Activated CD8-positive, alpha-beta T cell treated with anti-CD3 and anti-CD28 coated beads, Interleukin-2, amount 10 ng/mL, durations not matched to agents 7 days and 5 days (primary cell): ENCODE measurements around the gene AP1B1. TPM values are rescaled to one million over a fixed set of nuclear protein-coding genes. Genes with fewer than 3 reads are reported as not detected.
A peak's percentile ranks its signal among the peaks of the same experiment; 100 is the strongest.

ENCODE experiments used
- ATAC-seq: fragments of 150-1000 bp; cut with Tn5 transposase; one replicate; pipeline ENCODE4 v1.10.0; 2021; ENCODE audit warnings: moderate library complexity
- CTCF ChIA-PET: fragments of 350-600 bp; sonication (Branson Sonifier 250); formaldehyde crosslinking; loops from one replicate; lab custom pipeline; 2021; ENCODE audit warnings: antibody characterized with exemption; lab: Charles Lee
- POLR2A ChIA-PET: fragments of 350-600 bp; sonication (Branson Sonifier 250); formaldehyde crosslinking; loops from one replicate; lab custom pipeline; 2021; ENCODE audit warnings: antibody characterized with exemption; lab: Charles Lee
- DNase-seq: peaks from one replicate; pipeline ENCODE4 v3.0.0-alpha.2; 2020
- H3K27ac Mint-ChIP-seq: one replicate; pipeline ENCODE4 v1.8.0; 2021; ENCODE audit warnings: mild to moderate bottlenecking, mixed read lengths
- H3K27me3 Mint-ChIP-seq: one replicate; pipeline ENCODE4 v1.8.0; 2021; ENCODE audit warnings: low read depth, mixed read lengths
- H3K36me3 Mint-ChIP-seq: one replicate; pipeline ENCODE4 v1.8.0; 2021; ENCODE audit warnings: low read depth, mixed read lengths
- H3K4me1 Mint-ChIP-seq: one replicate; pipeline ENCODE4 v1.8.0; 2021; ENCODE audit warnings: low read depth, mixed read lengths
- H3K4me3 Mint-ChIP-seq: one replicate; pipeline ENCODE4 v1.8.0; 2021; ENCODE audit warnings: mild to moderate bottlenecking, mixed read lengths
- H3K9me3 Mint-ChIP-seq: one replicate; pipeline ENCODE4 v1.8.0; 2022; ENCODE audit warnings: mixed read lengths; ENCODE audit not compliant: insufficient read depth
- total RNA-seq, 2 experiments: library from RNA; stranded (reverse); gene quantifications; one replicate each; pipeline ENCODE4 v1.2.3, GENCODE V29; 2021

The AP1B1 gene
- total RNA-seq, 2 experiments from 2014 or later = 77.7 to 84.7 TPM

DNA sequence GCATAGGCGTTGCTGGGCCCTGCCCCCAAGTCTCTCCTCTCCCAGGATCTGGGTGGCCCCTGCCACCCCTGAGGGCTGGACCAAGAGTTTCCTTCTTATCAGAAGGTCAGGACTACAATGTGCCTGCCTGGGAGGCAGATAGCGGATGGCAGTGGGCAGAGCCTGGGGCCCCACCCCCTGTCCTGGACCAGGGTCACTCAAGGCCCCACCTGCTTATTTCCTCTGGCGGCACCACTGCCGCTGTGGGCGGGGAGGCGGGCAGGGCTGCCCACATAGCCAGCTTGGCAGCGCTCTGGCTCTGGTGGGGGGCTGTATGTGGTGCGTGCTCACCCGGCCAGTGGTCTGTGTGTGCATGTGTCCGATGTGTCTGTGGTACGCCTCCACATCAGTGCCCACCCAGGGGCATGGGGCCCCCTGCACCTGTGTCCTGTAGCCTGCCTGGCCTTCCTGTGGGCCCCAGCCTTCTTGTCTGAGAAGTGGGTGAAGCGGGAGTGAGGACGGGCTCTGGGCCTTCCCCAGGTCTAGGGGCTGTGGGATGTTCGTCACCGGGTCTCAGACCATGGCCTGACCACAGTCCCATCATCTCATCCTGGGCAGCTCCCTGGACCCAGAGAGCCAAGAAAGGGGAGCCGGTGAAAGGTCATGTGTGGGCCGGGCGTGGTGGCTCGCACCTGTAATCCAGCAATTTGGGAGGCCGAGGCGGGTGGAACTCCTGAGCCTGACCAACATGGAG lies 78.9 kb downstream of the AP1B1 start:
- Mint-ChIP-seq H3K9me3 (no peaks in the 10 kb centered on the region), H3K4me1 (peaks cover 64% of the 10 kb centered on the region), H3K4me3 (peak overlapping the region; percentile 63), H3K27ac (peak overlapping the region; percentile 86), H3K27me3 (peaks cover 34% of the 10 kb centered on the region), H3K36me3 (peaks cover 6% of the 10 kb centered on the region)
- ATAC-seq (no peak), DNase-seq (no peak)
- CTCF ChIA-PET = no interaction called here
- POLR2A ChIA-PET = no interaction called here

- peak; percentile 38 for ATAC-seq
- Mint-ChIP-seq H3K4me3 (peak overlapping the region; percentile 63), H3K36me3 (peaks cover 6% of the 10 kb centered on the region), H3K4me1 (peaks cover 58% of the 10 kb centered on the region), H3K27me3 (peaks cover 30% of the 10 kb centered on the region), H3K9me3 (no peaks in the 10 kb centered on the region), H3K27ac (peak overlapping the region; percentile 86)
- CTCF ChIA-PET = no interaction called here
- POLR2A ChIA-PET = no interaction called here
- peak; percentile 80 for DNase-seq
Measured at GRCh38 chr22:29308791-29309262, 79.5 kb downstream of the AP1B1 start.

- CTCF ChIA-PET = no interaction called here
- DNase-seq = no peak
- Mint-ChIP-seq H3K9me3 (no peaks in the 10 kb centered on the region), H3K27me3 (peaks cover 24% of the 10 kb centered on the region), H3K4me1 (peaks cover 52% of the 10 kb centered on the region), H3K4me3 (peak overlapping the region; percentile 63), H3K27ac (peak overlapping the region; percentile 86), H3K36me3 (peaks cover 5% of the 10 kb centered on the region)
- ATAC-seq = no peak
- POLR2A ChIA-PET = no interaction called here
Measured at GRCh38 chr22:29308148-29308790, 80.1 kb downstream of the AP1B1 start.

DNA sequence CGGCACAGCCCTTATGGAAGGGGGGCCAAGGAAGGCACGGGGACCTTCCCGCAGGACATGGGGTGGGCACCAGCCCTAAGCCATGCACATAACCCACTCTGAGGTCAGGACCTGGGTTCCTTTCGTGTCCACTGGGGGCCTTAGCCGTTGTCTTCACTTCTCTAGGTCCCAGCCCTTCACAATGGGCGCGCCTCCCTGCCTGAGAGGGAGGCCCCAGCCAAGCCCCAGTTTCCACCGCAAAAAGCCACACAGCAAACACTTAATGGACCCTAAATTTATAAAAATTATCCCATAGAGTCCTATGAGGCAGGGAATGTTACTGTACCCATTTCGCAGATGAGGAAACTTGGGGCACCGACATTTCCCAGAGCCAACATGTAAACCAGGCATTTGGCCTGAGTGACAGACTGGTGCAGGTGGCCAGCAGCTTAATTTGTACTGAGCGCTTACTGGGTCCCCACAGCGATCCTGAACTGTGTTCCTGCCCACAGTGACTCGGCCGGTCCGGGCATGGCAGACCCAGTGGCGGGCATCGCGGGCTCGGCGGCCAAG lies 80.7 kb downstream of the AP1B1 start:
- ChIA-PET CTCF (no interaction called here), POLR2A (no interaction called here)
- peak overlapping the region; percentile 48 for H3K27ac Mint-ChIP-seq
- ATAC-seq = no peak
- no peaks in the 10 kb centered on the region for H3K9me3 Mint-ChIP-seq
- H3K36me3 Mint-ChIP-seq = peaks cover 3% of the 10 kb centered on the region
- H3K4me1 Mint-ChIP-seq = peaks cover 46% of the 10 kb centered on the region
- peak overlapping the region; percentile 75 for H3K4me3 Mint-ChIP-seq
- H3K27me3 Mint-ChIP-seq = peaks cover 18% of the 10 kb centered on the region
- DNase-seq = no peak

GRCh38 chr22:29306835-29307595 lies 81.4 kb downstream of the AP1B1 start:
- Mint-ChIP-seq H3K4me1 (peaks cover 45% of the 10 kb centered on the region), H3K4me3 (peak overlapping the region; percentile 75), H3K9me3 (no peaks in the 10 kb centered on the region), H3K36me3 (no peaks in the 10 kb centered on the region), H3K27me3 (peaks cover 15% of the 10 kb centered on the region), H3K27ac (peak overlapping the region; percentile 48)
- ATAC-seq (peak; percentile 39), DNase-seq (peak; percentile 53)
- ChIA-PET POLR2A (interaction anchor here (0.7 to 1.6 kb wide), 2 partner anchors 37 to 39 kb away, joined by 3 read pairs; partner anchors contain the start of gene EWSR1), CTCF (interaction anchor here (0.6 to 0.7 kb wide), 2 partner anchors 10 to 37 kb away, joined by 3 read pairs; no protein-coding TSS in a partner anchor)

DNA sequence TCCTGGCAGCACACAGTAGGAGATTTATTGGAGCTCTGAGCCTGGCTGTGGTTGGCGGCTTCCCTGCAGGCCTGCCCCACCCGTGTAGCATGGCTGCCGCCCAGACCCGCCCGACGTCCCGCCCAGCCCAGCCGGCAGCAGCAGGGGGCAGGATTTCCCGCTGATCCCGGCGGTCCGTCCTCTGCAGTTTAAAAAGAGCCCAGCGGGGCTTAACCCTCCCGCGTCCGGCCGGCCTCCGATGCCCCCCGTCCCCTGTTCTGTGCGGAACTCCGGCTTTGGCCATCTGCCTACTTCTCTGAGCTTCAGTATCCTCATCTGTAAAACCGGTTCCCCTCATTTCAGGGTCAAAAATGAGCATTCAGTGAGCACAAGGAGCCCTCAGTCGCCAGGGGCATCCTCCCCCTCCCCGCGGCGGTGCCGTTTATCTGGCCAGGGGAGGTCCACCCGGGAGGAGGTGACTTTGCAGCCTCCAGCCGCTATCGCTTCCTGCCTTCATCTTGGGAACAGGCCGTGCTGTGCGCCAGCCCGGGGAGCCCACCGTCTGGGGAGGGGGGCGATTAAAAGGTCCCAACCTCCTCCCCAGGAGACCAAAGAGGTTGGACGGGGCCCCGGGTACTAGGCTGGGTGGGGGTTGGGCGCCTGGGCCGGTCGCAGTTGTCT lies 82.1 kb downstream of the AP1B1 start, which contains the start of gene GAS2L1:
TSS of gene GAS2L1 (plus strand) at position 476 of the 660 bp plus-strand sequence. CDS start 1,456 bp downstream, outside the sequence.
- POLR2A ChIA-PET = interaction anchor here (0.7 to 1.6 kb wide), 2 partner anchors 37 to 38 kb away, joined by 3 read pairs; partner anchors contain the start of gene EWSR1
- peak; percentile 74 for DNase-seq
- peaks cover 43% of the 10 kb centered on the region for H3K4me1 Mint-ChIP-seq
- CTCF ChIA-PET = interaction anchor here (0.6 to 1.0 kb wide), 4 partner anchors 11 to 80 kb away, joined by 3 read pairs; no protein-coding TSS in a partner anchor
- no peaks in the 10 kb centered on the region for H3K9me3 Mint-ChIP-seq
- peak; percentile 48 for ATAC-seq
- peak within 1 kb of the TSS; percentile 75 for H3K4me3 Mint-ChIP-seq
- peak within 1 kb of the TSS; percentile 65 for H3K27ac Mint-ChIP-seq
- peaks cover 1% of the 10 kb centered on the region for H3K36me3 Mint-ChIP-seq
- H3K27me3 Mint-ChIP-seq = peaks cover 15% of the 10 kb centered on the region

- peak overlapping the region; percentile 65 for H3K27ac Mint-ChIP-seq
- H3K4me3 Mint-ChIP-seq = peak overlapping the region; percentile 72
- DNase-seq (no peak), ATAC-seq (no peak)
- H3K36me3 Mint-ChIP-seq = peaks cover 6% of the 10 kb centered on the region
- POLR2A ChIA-PET = interaction anchor here (1.6 kb wide), 1 partner anchor 36 kb away, joined by 3 read pairs; no protein-coding TSS in a partner anchor
- H3K27me3 Mint-ChIP-seq = peaks cover 15% of the 10 kb centered on the region
- peaks cover 38% of the 10 kb centered on the region for H3K4me1 Mint-ChIP-seq
- CTCF ChIA-PET = interaction anchor here (0.8 to 1.0 kb wide), 2 partner anchors 17 to 81 kb away, joined by 3 read pairs; no protein-coding TSS in a partner anchor
- no peaks in the 10 kb centered on the region for H3K9me3 Mint-ChIP-seq
Measured at GRCh38 chr22:29305836-29306174, 82.6 kb downstream of the AP1B1 start.

DNA sequence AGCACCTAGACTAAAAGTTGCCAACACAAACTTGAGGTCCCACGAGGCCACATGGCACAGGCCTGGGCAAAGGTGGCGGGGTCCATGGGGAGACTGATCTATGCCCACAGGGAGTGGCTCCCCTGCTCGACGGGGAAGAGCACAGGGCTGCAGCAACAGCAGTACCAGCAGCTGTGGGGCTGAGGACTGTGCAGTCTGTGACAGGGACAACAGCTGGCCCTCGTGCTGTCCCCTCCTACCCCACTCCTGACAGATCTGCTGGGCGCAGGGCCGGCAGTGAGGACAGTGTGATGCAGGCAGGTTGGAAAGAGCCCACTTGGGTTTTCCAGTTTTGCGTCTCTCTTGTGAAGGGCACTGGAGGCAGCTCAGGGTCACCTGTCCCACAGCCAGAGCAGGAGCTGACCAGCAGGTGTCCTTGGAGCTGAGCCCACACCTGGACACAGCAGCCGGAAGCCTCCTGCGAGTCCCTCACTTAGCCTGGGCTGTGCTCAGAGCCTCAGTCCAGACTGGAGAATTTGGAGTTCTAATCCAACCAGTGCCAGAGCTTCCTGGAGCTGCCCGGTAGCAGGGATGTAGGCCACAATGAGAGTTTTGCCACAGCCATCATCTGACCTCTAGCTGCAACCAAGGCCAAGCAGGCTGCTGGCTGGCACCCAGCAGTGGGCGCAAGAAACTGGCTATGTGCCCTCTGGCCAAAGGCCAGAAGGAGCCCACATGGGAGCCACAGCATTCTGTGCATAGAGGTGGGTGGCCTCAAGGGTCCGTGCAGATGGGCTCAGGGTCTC lies 85.5 kb downstream of the AP1B1 start:
- Mint-ChIP-seq H3K4me1 (peaks cover 16% of the 10 kb centered on the region), H3K27me3 (peaks cover 15% of the 10 kb centered on the region), H3K36me3 (peaks cover 31% of the 10 kb centered on the region), H3K27ac (no peak overlapping the region), H3K9me3 (no peaks in the 10 kb centered on the region), H3K4me3 (no peak overlapping the region)
- ChIA-PET CTCF (interaction anchor here (0.8 kb wide), 1 partner anchor 26 kb away, joined by 3 read pairs; no protein-coding TSS in a partner anchor), POLR2A (interaction anchor here (0.6 kb wide), 1 partner anchor 40 kb away, joined by 3 read pairs; no protein-coding TSS in a partner anchor)
- DNase-seq (no peak), ATAC-seq (peak; percentile 1)

- ATAC-seq = no peak
- no peak for DNase-seq
- Mint-ChIP-seq H3K27ac (no peak overlapping the region), H3K36me3 (peaks cover 37% of the 10 kb centered on the region), H3K4me1 (peaks cover 13% of the 10 kb centered on the region), H3K4me3 (no peak overlapping the region), H3K27me3 (peaks cover 13% of the 10 kb centered on the region), H3K9me3 (no peaks in the 10 kb centered on the region)
- POLR2A ChIA-PET = no interaction called here
- CTCF ChIA-PET = no interaction called here
Measured at GRCh38 chr22:29302402-29302680, 86.0 kb downstream of the AP1B1 start.

DNA sequence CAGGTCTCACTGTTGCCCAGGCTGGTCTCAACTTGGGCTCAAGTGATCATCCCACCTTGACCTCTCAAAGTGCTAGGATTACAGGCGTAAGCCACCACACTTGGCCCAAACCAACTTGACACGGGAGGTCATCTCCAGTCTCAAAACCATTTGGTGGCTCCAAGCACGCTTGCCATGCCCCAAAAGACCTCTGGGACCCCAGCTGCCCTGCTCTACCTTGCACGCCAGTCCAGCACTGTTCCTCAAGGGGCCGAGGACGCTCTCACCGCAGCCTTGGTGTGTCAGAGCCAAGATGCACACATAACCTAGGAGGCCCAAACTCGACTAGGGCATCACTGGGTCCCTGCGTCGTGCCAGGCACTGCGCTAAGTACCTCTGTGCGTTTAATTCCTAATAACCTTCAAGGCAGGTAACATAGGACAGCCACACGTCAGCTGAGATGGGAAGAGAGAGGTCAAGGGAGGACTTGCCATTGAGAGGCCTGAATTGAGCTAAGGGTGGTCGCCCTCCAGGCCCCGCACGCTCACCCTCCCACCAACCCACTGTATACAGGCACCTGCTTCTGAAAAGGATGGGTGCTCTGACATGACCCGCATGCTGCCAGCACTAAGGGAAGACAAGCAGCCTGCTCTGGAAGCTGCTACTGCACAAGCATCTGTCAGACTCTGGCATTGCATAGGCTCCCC lies 86.5 kb downstream of the AP1B1 start:
- Mint-ChIP-seq H3K4me3 (no peak overlapping the region), H3K27ac (no peak overlapping the region), H3K9me3 (no peaks in the 10 kb centered on the region), H3K36me3 (peaks cover 41% of the 10 kb centered on the region), H3K4me1 (peaks cover 12% of the 10 kb centered on the region), H3K27me3 (peaks cover 12% of the 10 kb centered on the region)
- DNase-seq (no peak), ATAC-seq (no peak)
- CTCF ChIA-PET = no interaction called here
- POLR2A ChIA-PET = interaction anchor here (1.7 kb wide), 1 partner anchor 30 kb away, joined by 4 read pairs; no protein-coding TSS in a partner anchor
